Breast epithelium (tissue), 4 donors: ENCODE results near the gene LMNTD2. TPM values are rescaled to one million over a fixed set of nuclear protein-coding genes. Genes with fewer than 3 reads are reported as not detected.
A peak's percentile ranks its signal among the peaks of the same experiment; 100 is the strongest.

Experiments
- DNase-seq, 2 donors: peaks; one replicate each; pipeline ENCODE4 v3.0.0-alpha.2; 2019; ENCODE audit warnings: low spot score in 2 of 2
- H3K27ac ChIP-seq, 2 donors: fragments of 200-600 bp; sonication (generic) in 1 of 2; one replicate each; pipeline ENCODE4 v1.5.1; 2016 to 2019; ENCODE audit warnings: mild to moderate bottlenecking in 1 of 2
- H3K27me3 ChIP-seq, 2 donors: fragments of 200-600 bp; sonication (generic) in 1 of 2; one replicate each; pipeline versions ENCODE4 v1.5.1 to v1.6.0; 2017 to 2019; ENCODE audit warnings: control low read depth in 1 of 2, mild to moderate bottlenecking in 1 of 2
- H3K36me3 ChIP-seq: fragments of 200-600 bp; one replicate; pipeline ENCODE4 v1.5.1; 2019
- H3K4me1 ChIP-seq, 2 donors: fragments of 200-600 bp; sonication (generic); one replicate each; pipeline ENCODE4 v1.5.1; 2016 to 2019; ENCODE audit warnings: control low read depth in 1 of 2
- H3K4me3 ChIP-seq, 3 donors: fragments of 200-600 bp; sonication (generic); 1 replicate in 2 of 3; 2 replicates in 1 of 3; pipeline ENCODE4 v1.5.1; 2016 to 2019; ENCODE audit warnings: mild to moderate bottlenecking in 3 of 3, moderate library complexity in 2 of 3
- H3K9me3 ChIP-seq, 2 donors: fragments of 200-600 bp; sonication (generic) in 1 of 2; one replicate each; pipeline ENCODE4 v1.5.1; 2016 to 2019; ENCODE audit warnings: control low read depth in 1 of 2
- POLR2A ChIP-seq: fragments of 450-650 bp; IDR thresholded peaks from one replicate; pipeline ENCODE4 v1.6.1; 2016; ENCODE audit warnings: antibody characterized with exemption, mild to moderate bottlenecking, moderate library complexity
- POLR2AphosphoS5 ChIP-seq, 3 donors: sonication (generic); formaldehyde crosslinking; IDR thresholded peaks; one replicate each; pipeline ENCODE4 v1.6.1; 2017; ENCODE audit warnings: antibody characterized with exemption in 3 of 3
- intact Hi-C: fragments of 100-400 bp; cut with DNase I; formaldehyde crosslinking; loops from one replicate; pipeline ENCODE4 v1.15.1; 2023; ENCODE audit warnings: low total_unique reads
- total RNA-seq, 3 donors: library from RNA; depleted of rRNA; stranded (reverse); fragments of >200 nt; gene quantifications; one replicate each; pipeline ENCODE4 v1.1.0, GENCODE V29; 2016
- TF ChIP-seq, protein P1 (sequence below), 3 donors: fragments of 450-650 bp; IDR thresholded peaks; one replicate each; pipeline ENCODE4 v1.5.1; 2016 to 2017; ENCODE audit warnings: antibody characterized with exemption in 3 of 3, mild to moderate bottlenecking in 3 of 3, moderate library complexity in 3 of 3

Gene LMNTD2
- total RNA-seq, 3 donors from 2014 or later: 2.6 to 6.1 (median 5.2) TPM

DNA sequence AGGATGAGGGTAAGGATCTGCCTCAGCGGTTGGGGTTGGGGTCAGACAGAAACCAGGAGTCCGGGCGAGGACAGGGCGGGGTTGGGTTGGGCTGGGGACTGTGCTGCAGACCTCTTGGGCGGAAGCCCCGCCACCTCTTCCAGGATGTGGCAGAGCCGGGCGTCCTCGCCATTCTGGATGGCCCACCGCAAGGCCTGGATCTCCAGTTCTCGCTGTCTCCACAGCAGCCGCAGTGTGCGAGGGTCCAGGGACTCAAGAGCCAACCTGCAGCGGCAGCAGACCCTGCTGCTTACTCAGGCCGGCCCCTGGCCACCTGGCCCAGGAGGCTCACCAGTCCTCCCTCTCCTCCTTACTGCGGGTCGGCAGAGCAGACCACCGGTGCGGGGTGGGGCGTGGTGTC, 2.0 kb downstream of the LMNTD2 start:
- no peak for DNase-seq
- H3K27ac ChIP-seq: no peak overlapping the region
- H3K9me3 ChIP-seq: no peaks in the 10 kb centered on the region
- intact Hi-C loops: no loop called here
- TF ChIP-seq POLR2A (no peak), POLR2AphosphoS5 (IDR thresholded peaks at IDR 0.05) (no peak)
- TF ChIP-seq, protein P1, sequence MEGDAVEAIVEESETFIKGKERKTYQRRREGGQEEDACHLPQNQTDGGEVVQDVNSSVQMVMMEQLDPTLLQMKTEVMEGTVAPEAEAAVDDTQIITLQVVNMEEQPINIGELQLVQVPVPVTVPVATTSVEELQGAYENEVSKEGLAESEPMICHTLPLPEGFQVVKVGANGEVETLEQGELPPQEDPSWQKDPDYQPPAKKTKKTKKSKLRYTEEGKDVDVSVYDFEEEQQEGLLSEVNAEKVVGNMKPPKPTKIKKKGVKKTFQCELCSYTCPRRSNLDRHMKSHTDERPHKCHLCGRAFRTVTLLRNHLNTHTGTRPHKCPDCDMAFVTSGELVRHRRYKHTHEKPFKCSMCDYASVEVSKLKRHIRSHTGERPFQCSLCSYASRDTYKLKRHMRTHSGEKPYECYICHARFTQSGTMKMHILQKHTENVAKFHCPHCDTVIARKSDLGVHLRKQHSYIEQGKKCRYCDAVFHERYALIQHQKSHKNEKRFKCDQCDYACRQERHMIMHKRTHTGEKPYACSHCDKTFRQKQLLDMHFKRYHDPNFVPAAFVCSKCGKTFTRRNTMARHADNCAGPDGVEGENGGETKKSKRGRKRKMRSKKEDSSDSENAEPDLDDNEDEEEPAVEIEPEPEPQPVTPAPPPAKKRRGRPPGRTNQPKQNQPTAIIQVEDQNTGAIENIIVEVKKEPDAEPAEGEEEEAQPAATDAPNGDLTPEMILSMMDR (IDR thresholded peaks at IDR 0.05): no peak
- H3K4me3 ChIP-seq: no peak overlapping the region
- H3K27me3 ChIP-seq: peaks cover 0 to 3% of the 10 kb centered on the region in 2 donors
- H3K36me3 ChIP-seq: no peaks in the 10 kb centered on the region
- peaks cover 0 to 5% of the 10 kb centered on the region in 2 donors for H3K4me1 ChIP-seq

GRCh38 chr11:557328-558132, 3.0 kb downstream of the LMNTD2 start:
- H3K4me3 ChIP-seq: no peak overlapping the region
- H3K4me1 ChIP-seq: peaks cover 0 to 5% of the 10 kb centered on the region in 2 donors
- no peak overlapping the region for H3K27ac ChIP-seq
- intact Hi-C loops: no loop called here
- H3K36me3 ChIP-seq: no peaks in the 10 kb centered on the region
- H3K27me3 ChIP-seq: peaks cover 3 to 6% of the 10 kb centered on the region in 2 donors
- TF ChIP-seq POLR2AphosphoS5 (IDR thresholded peaks at IDR 0.05): no peak
- H3K9me3 ChIP-seq: no peaks in the 10 kb centered on the region
- DNase-seq: no peak

- Histone ChIP-seq H3K9me3 (no peaks in the 10 kb centered on the region), H3K27ac (no peak overlapping the region), H3K4me3 (no peak overlapping the region), H3K36me3 (no peaks in the 10 kb centered on the region), H3K4me1 (peaks cover 0 to 5% of the 10 kb centered on the region in 2 donors), H3K27me3 (peaks cover 3 to 6% of the 10 kb centered on the region in 2 donors)
- intact Hi-C loops: no loop called here
- TF ChIP-seq, protein P1 (IDR thresholded peaks at IDR 0.05): no peak
- TF ChIP-seq POLR2AphosphoS5 (IDR thresholded peaks at IDR 0.05) (no peak), POLR2A (no peak)
- DNase-seq: no peak
Observed at GRCh38 chr11:556662-557256, 3.8 kb downstream of the LMNTD2 start.

DNA sequence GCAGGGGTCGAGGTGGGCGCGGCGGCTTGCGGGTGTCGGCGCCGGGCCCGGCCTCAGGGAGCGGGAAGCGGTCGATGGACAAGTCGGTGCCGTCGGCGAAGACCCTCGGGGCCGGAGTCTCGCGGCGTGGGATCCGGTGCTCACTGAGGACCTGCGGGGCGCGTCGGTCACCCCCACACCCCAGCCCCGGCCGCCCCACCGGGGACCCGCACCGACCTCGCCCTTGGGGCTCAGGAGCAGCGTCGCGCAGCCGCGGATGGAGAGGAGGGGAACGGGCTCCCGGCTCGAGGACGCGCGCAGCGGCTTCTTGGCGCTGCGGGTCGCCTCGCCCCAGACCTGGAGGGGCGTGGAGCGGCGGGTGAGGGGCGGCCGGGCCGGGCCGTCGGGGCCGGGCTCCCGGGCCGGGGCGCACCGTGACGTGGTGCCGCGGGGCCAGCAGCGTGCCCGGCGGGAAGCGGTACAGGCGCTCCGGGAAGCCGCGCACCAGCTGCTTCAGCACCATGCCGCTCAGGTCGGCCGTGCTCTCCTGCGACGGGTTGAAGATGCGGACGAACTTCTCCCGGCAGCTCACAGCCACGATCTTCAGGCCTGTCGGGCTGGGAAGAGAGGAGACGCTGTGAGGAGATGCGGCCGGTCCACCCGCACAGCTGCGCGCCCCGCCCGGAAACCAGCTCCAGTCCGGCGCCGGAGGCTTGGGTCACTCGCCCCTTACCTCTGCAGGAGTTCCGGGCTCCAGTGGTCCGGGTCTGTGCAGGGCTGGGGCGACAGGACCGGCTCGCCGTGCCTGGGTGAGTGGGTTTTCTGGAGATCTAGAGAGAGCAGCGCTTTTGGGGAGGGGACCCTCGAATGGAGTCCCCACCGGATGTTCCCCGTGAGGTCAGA, 4.5 kb downstream of the LMNTD2 start:
- no peak for DNase-seq
- peaks cover 3 to 6% of the 10 kb centered on the region in 2 donors for H3K27me3 ChIP-seq

DNA sequence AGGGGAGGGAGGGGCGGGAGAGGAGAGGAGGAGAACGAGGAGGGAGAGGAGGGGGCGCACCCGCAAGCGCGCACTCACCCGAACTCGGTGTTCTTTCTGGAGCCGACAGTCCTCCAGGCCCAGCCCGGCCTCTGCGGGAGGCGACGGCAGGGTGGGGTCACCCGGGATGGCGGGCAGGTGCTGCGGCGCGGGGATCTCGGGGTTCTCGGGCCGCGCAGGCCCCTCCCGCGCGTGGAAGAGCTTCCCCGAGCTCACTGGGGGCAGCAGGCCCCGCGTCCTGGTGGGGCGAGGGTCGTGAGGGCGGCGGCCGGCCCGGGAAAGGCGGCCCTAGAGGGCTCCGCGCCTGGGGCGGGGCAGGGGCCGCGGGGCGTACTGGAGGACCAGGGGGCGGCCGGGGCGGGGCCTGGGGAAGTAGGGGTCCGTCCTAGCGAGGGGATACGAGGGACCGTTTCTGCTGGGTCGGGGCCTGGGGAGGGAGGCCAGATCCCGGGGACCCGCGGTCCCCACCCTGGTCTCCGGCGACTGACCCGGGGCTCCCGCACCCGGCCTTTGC, 5.2 kb downstream of the LMNTD2 start:
- peak overlapping the region in 2 of 3 donors; percentile 53 to 77 for H3K4me3 ChIP-seq
- H3K27ac ChIP-seq: no peak overlapping the region
- TF ChIP-seq POLR2AphosphoS5 (IDR thresholded peaks at IDR 0.05) (no peak), POLR2A (no peak)
- TF ChIP-seq, protein P1 (IDR thresholded peaks at IDR 0.05): no peak
- no peaks in the 10 kb centered on the region for H3K36me3 ChIP-seq
- no peaks in the 10 kb centered on the region for H3K9me3 ChIP-seq
- intact Hi-C loops: no loop called here
- H3K27me3 ChIP-seq: peaks cover 3 to 6% of the 10 kb centered on the region in 2 donors
- no peak for DNase-seq
- peaks cover 0 to 5% of the 10 kb centered on the region in 2 donors for H3K4me1 ChIP-seq

More for the DNA sequence above, 4.5 kb downstream of the LMNTD2 start:
- no peaks in the 10 kb centered on the region for H3K36me3 ChIP-seq
- TF ChIP-seq POLR2A (no peak), POLR2AphosphoS5 (IDR thresholded peaks at IDR 0.05) (peak in 1 of 3 donors; percentile 11)
- intact Hi-C loops: no loop called here
- peak overlapping the region in 2 of 3 donors; percentile 53 to 77 for H3K4me3 ChIP-seq
- H3K27ac ChIP-seq: no peak overlapping the region
- peaks cover 0 to 5% of the 10 kb centered on the region in 2 donors for H3K4me1 ChIP-seq
- no peaks in the 10 kb centered on the region for H3K9me3 ChIP-seq
